Activated CD8-positive, alpha-beta memory T cell treated with anti-CD3 and anti-CD28 coated beads for 36 hours (primary cell): Measurements from ENCODE around the gene TRNT1. TPM values are rescaled to one million over a fixed set of nuclear protein-coding genes. Genes with fewer than 3 reads are reported as not detected.

Source experiments
- CTCF ChIA-PET: fragments of 350-600 bp; sonication (Branson Sonifier 250); formaldehyde crosslinking; loops from one replicate; lab custom pipeline; 2021; ENCODE audit warnings: antibody characterized with exemption; lab: Charles Lee
- POLR2A ChIA-PET: fragments of 350-600 bp; sonication (Branson Sonifier 250); formaldehyde crosslinking; loops from one replicate; lab custom pipeline; 2021; ENCODE audit warnings: antibody characterized with exemption; lab: Charles Lee
- total RNA-seq, 2 experiments: library from RNA; stranded (reverse); gene quantifications; one replicate each; pipeline ENCODE4 v1.2.3, GENCODE V29; 2021

The TRNT1 gene
- total RNA-seq, 2 experiments from 2014 or later = 56.5 to 58.9 TPM

- POLR2A ChIA-PET = no interaction called here
- CTCF ChIA-PET = no interaction called here
Observed at GRCh38 chr3:3109407-3110298, 17.1 kb upstream of the TRNT1 start.

GRCh38 chr3:3110299-3110630 is 16.5 kb upstream of the TRNT1 start, which contains the start of gene IL5RA:
Gene IL5RA, minus strand, starts transcription at chr3:3110374. Its CDS starts 5,390 bp downstream, at chr3:3104984.
- ChIA-PET CTCF (no interaction called here), POLR2A (no interaction called here)

GRCh38 chr3:3110749-3111361 is 15.9 kb upstream of the TRNT1 start:
- ChIA-PET CTCF (no interaction called here), POLR2A (no interaction called here)

- CTCF ChIA-PET = no interaction called here
- POLR2A ChIA-PET = no interaction called here
Observed at GRCh38 chr3:3113042-3113709, 13.6 kb upstream of the TRNT1 start.

- ChIA-PET CTCF (interaction anchor here (1.0 kb wide), 1 partner anchor 54 kb away, joined by 3 read pairs; no protein-coding TSS in a partner anchor), POLR2A (no interaction called here)
Observed at GRCh38 chr3:3117651-3118050, 9.1 kb upstream of the TRNT1 start.

GRCh38 chr3:3119393-3119851 is 7.3 kb upstream of the TRNT1 start:
- POLR2A ChIA-PET = no interaction called here
- CTCF ChIA-PET = no interaction called here

GRCh38 chr3:3125977-3126376 is 763 bp upstream of the TRNT1 start:
- ChIA-PET CTCF (no interaction called here), POLR2A (interaction anchor here (0.6 kb wide), 1 partner anchor 49 kb away, joined by 4 read pairs; no protein-coding TSS in a partner anchor)

GRCh38 chr3:3127432-3128010 is 781 bp downstream of the TRNT1 start:
- ChIA-PET CTCF (no interaction called here), POLR2A (interaction anchor here (0.8 kb wide), 1 partner anchor 50 kb away, joined by 4 read pairs; no protein-coding TSS in a partner anchor)

GRCh38 chr3:3129579-3129978 is 2.8 kb downstream of the TRNT1 start:
- POLR2A ChIA-PET = interaction anchor here (0.6 kb wide), 1 partner anchor 22 kb away, joined by 3 read pairs; no protein-coding TSS in a partner anchor
- CTCF ChIA-PET = interaction anchor here (0.9 to 1.3 kb wide), 3 partner anchors 24 to 45 kb away, joined by 3 read pairs; no protein-coding TSS in a partner anchor

GRCh38 chr3:3133500-3133899 is 6.8 kb downstream of the TRNT1 start:
- CTCF ChIA-PET = interaction anchor here (1.1 kb wide), 1 partner anchor 9 kb away, joined by 3 read pairs; no protein-coding TSS in a partner anchor
- POLR2A ChIA-PET = no interaction called here

GRCh38 chr3:3134750-3135448 is 8.2 kb downstream of the TRNT1 start:
- POLR2A ChIA-PET = interaction anchor here (1.3 kb wide), 1 partner anchor 37 kb away, joined by 3 read pairs; no protein-coding TSS in a partner anchor
- CTCF ChIA-PET = no interaction called here

GRCh38 chr3:3137526-3137925 is 10.8 kb downstream of the TRNT1 start:
- POLR2A ChIA-PET = no interaction called here
- CTCF ChIA-PET = interaction anchor here (0.5 kb wide), 1 partner anchor 1178 kb away, joined by 4 read pairs; no protein-coding TSS in a partner anchor

- ChIA-PET POLR2A (no interaction called here), CTCF (interaction anchor here (1.4 kb wide), 1 partner anchor 9 kb away, joined by 3 read pairs; no protein-coding TSS in a partner anchor)
Observed at GRCh38 chr3:3141939-3142338, 15.2 kb downstream of the TRNT1 start.

- POLR2A ChIA-PET = no interaction called here
- CTCF ChIA-PET = no interaction called here
Observed at GRCh38 chr3:3145831-3146230, 19.1 kb downstream of the TRNT1 start.

GRCh38 chr3:3149560-3149959 is 22.8 kb downstream of the TRNT1 start:
- POLR2A ChIA-PET = no interaction called here
- CTCF ChIA-PET = no interaction called here

GRCh38 chr3:3151513-3151912 is 24.8 kb downstream of the TRNT1 start:
- ChIA-PET CTCF (no interaction called here), POLR2A (interaction anchor here (0.6 kb wide), 1 partner anchor 18 kb away, joined by 3 read pairs; no protein-coding TSS in a partner anchor)

GRCh38 chr3:3154879-3155610 is 28.3 kb downstream of the TRNT1 start:
- CTCF ChIA-PET = no interaction called here
- POLR2A ChIA-PET = no interaction called here

- POLR2A ChIA-PET = no interaction called here
- CTCF ChIA-PET = no interaction called here
Observed at GRCh38 chr3:3157484-3157883, 30.7 kb downstream of the TRNT1 start.
